ENCODE data around the gene ZNF490. TPM values are rescaled to one million over a fixed set of nuclear protein-coding genes. Genes with fewer than 3 reads are reported as not detected.

The ZNF490 gene
- total and polyA plus RNA-seq, 2 of the 4 experiments (the other 2 are of a cell fraction) = 1.7 to 9.0 TPM

DNA sequence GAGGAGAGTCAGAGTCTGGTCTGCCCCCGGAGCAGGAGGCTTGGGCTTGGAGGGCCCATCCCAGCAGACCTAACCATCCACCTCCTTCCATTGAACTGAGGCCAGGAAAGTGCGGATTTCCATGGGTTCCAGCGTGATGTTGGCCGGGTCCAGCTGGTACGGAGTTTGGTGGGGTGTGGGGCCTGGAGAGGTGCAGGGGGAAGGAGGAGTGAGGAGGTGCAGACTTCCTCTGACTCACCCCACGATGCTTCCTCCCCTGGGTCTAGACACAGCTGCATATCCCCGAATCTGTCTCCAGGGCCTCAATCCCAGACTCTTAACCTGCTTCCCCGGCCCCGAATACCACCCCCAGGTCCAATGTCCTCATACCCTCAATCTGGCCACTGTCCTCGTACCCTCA lies 35.9 kb upstream of the ZNF490 start:
- Histone ChIP-seq H4K5ac (ENCODE audit: low read depth, low read length) (no peak overlapping the region), H2AK9ac (replicated peaks; ENCODE audit: low read depth, low read length, poor library complexity) (no peak overlapping the region), H3K4ac (ENCODE audit: low read depth, low read length) (no peak overlapping the region), H3K14ac (replicated peaks; ENCODE audit: low read depth, low read length) (no peak overlapping the region), H3K9ac (ENCODE audit: low read depth, low read length) (no peak overlapping the region), H2BK5ac (ENCODE audit: low read depth, low read length, poor library complexity, severe bottlenecking) (no peak overlapping the region), H2BK20ac (ENCODE audit: low read depth, low read length) (no peak overlapping the region), H3K27me3 (ENCODE audit: control insufficient read depth, insufficient read depth, low read length) (no peaks in the 10 kb centered on the region), H3K23ac (ENCODE audit: low read depth, low read length) (no peak overlapping the region), H3K9me1 (ENCODE audit: insufficient read depth, low read length) (0 out of 2 replicates have a peak, but pooled peaks cover 3% of the 10 kb centered on the region), H3K36me3 (ENCODE audit: control insufficient read depth, insufficient read depth, low read length) (peaks cover 3% of the 10 kb centered on the region; the same call in 1 of the 2 replicates), H3K27ac (ENCODE audit: insufficient read depth, low read length) (no peak overlapping the region), H2AK5ac (ENCODE audit: low read depth, low read length) (no peak overlapping the region), H3K4me2 (ENCODE audit: low read depth, low read length) (no peak overlapping the region), H2AFZ (replicated peaks; ENCODE audit: low read length, poor library complexity) (no peak overlapping the region), H3K4me1 (ENCODE audit: control insufficient read depth, insufficient read depth, low read length) (0 out of 2 replicates have a peak, but pooled peaks cover 2% of the 10 kb centered on the region), H3K4me3 (ENCODE audit: insufficient read depth, low read depth, low read length) (no peak overlapping the region), H3K18ac (ENCODE audit: low read depth, low read length) (no peak overlapping the region), H3K79me1 (ENCODE audit: low read depth in 1 of 2, low read length in 2 of 2) (no peaks in the 10 kb centered on the region), H4K20me1 (ENCODE audit: insufficient read depth, low read length) (no peaks in the 10 kb centered on the region), H2BK15ac (ENCODE audit: low read depth, low read length) (no peak overlapping the region), H3K9me3 (ENCODE audit: control insufficient read depth, insufficient read depth, low read length) (no peaks in the 10 kb centered on the region), H2BK120ac (ENCODE audit: low read depth, low read length) (no peak overlapping the region), H4K8ac (ENCODE audit: low read depth in 2 of 2, low read length in 2 of 2) (no peak overlapping the region), H4K91ac (ENCODE audit: insufficient read depth, low read depth, low read length) (no peak overlapping the region), H3K56ac (ENCODE audit: extremely low read depth, insufficient read depth, low read length) (no peak overlapping the region)
- intact Hi-C loops (cut with micrococcal nuclease) (no loop called here), in situ Hi-C loops (cut with MboI; ENCODE audit: low sequenced_read_pairs) (no loop called here), dilution Hi-C loops (cut with HindIII; ENCODE audit: low sequenced_read_pairs, unreplicated experiment) (no loop called here)
- no TSS peak for BruUV-seq (replicated peaks)
- CTCF ChIA-PET = no interaction called here
- no peak for ATAC-seq (ENCODE audit: low read depth)
- no peak for DNase-seq
- TF ChIP-seq BHLHE40 (IDR thresholded peaks at IDR 0.05; ENCODE audit: low read depth, low read length) (no peak), NFE2L2 (IDR thresholded peaks at IDR 0.05; ENCODE audit: low read depth, low read length) (no peak), RAD21 (IDR thresholded peaks at IDR 0.05; ENCODE audit: low read length) (no peak), MAZ (IDR thresholded peaks at IDR 0.05; ENCODE audit: borderline replicate concordance, low read depth, low read length) (no peak), RFX5 (IDR thresholded peaks at IDR 0.05; ENCODE audit: low read depth, low read length) (no peak), RCOR1 (IDR thresholded peaks at IDR 0.05; ENCODE audit: insufficient replicate concordance, low read length) (no peak), CEBPB (IDR thresholded peaks at IDR 0.05; ENCODE audit: low read depth, low read length) (no peak), FOS (IDR thresholded peaks at IDR 0.05; ENCODE audit: low read depth, low read length) (no peak), CHD1 (IDR thresholded peaks at IDR 0.05; ENCODE audit: low read depth, low read length) (no peak), POLR2A (IDR thresholded peaks at IDR 0.05; ENCODE audit: low read depth, low read length) (no peak), MXI1 (IDR thresholded peaks at IDR 0.05; ENCODE audit: borderline replicate concordance, low read depth, low read length) (no peak), MAFK (IDR thresholded peaks at IDR 0.05; ENCODE audit: low read depth, low read length) (no peak), SMC3 (IDR thresholded peaks at IDR 0.05; ENCODE audit: low read depth, low read length) (no peak)
- TF ChIP-seq, protein P1, sequence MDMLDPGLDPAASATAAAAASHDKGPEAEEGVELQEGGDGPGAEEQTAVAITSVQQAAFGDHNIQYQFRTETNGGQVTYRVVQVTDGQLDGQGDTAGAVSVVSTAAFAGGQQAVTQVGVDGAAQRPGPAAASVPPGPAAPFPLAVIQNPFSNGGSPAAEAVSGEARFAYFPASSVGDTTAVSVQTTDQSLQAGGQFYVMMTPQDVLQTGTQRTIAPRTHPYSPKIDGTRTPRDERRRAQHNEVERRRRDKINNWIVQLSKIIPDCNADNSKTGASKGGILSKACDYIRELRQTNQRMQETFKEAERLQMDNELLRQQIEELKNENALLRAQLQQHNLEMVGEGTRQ (IDR thresholded peaks at IDR 0.05; ENCODE audit: low read depth, low read length) = no peak
- TF ChIP-seq, protein P2, sequence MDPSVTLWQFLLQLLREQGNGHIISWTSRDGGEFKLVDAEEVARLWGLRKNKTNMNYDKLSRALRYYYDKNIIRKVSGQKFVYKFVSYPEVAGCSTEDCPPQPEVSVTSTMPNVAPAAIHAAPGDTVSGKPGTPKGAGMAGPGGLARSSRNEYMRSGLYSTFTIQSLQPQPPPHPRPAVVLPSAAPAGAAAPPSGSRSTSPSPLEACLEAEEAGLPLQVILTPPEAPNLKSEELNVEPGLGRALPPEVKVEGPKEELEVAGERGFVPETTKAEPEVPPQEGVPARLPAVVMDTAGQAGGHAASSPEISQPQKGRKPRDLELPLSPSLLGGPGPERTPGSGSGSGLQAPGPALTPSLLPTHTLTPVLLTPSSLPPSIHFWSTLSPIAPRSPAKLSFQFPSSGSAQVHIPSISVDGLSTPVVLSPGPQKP (IDR thresholded peaks at IDR 0.05; ENCODE audit: borderline replicate concordance, low read depth, low read length) = no peak
- TF ChIP-seq, protein P3, sequence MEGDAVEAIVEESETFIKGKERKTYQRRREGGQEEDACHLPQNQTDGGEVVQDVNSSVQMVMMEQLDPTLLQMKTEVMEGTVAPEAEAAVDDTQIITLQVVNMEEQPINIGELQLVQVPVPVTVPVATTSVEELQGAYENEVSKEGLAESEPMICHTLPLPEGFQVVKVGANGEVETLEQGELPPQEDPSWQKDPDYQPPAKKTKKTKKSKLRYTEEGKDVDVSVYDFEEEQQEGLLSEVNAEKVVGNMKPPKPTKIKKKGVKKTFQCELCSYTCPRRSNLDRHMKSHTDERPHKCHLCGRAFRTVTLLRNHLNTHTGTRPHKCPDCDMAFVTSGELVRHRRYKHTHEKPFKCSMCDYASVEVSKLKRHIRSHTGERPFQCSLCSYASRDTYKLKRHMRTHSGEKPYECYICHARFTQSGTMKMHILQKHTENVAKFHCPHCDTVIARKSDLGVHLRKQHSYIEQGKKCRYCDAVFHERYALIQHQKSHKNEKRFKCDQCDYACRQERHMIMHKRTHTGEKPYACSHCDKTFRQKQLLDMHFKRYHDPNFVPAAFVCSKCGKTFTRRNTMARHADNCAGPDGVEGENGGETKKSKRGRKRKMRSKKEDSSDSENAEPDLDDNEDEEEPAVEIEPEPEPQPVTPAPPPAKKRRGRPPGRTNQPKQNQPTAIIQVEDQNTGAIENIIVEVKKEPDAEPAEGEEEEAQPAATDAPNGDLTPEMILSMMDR (conservative IDR thresholded peaks at IDR 0.05; ENCODE audit: low read depth, low read length) = no peak
- POLR2A ChIA-PET (ENCODE audit: unreplicated experiment) = no interaction called here
- no CpG with 5 or more reads among the region's 10 CpGs for WGBS, 2 experiments (ENCODE audit: extremely low coverage in 2 of 2, insufficient read length in 1 of 2)
